OCI-LY1 (cell line): ENCODE results near the gene FARS2.

Experiments used
- H2AFZ ChIP-seq: fragments of 200-600 bp; sonication (generic), shearing (Covaris generic); 2 replicates; pipeline ENCODE4 v1.6.0; 2014; ENCODE audit warnings: antibody characterized with exemption, mild to moderate bottlenecking, low read length
- H3F3A ChIP-seq: fragments of 200-600 bp; sonication (generic), shearing (Covaris generic); 2 replicates; pipeline ENCODE4 v1.6.0; 2014; ENCODE audit warnings: mild to moderate bottlenecking, antibody characterized with exemption, low read length, moderate library complexity; ENCODE audit not compliant: insufficient read depth
- H3K27ac ChIP-seq: fragments of 200-600 bp; sonication (generic); 2 replicates; pipeline ENCODE4 v1.5.1; 2014; ENCODE audit warnings: low read length, mixed run types, mild to moderate bottlenecking, low read depth; ENCODE audit not compliant: poor library complexity, severe bottlenecking
- H3K27me3 ChIP-seq: fragments of 200-600 bp; sonication (generic); 2 replicates; pipeline ENCODE4 v1.6.0; 2014; ENCODE audit warnings: antibody characterized with exemption, mild to moderate bottlenecking, low read length, moderate library complexity; ENCODE audit not compliant: insufficient read depth
- H3K36me3 ChIP-seq: fragments of 200-600 bp; sonication (generic); 2 replicates; pipeline ENCODE4 v1.6.1; 2014; ENCODE audit warnings: mild to moderate bottlenecking, antibody characterized with exemption, low read length, moderate library complexity, mixed read lengths; ENCODE audit not compliant: insufficient read depth
- H3K4me1 ChIP-seq: fragments of 200-600 bp; sonication (generic); 2 replicates; pipeline ENCODE4 v1.5.1; 2014; ENCODE audit warnings: mild to moderate bottlenecking, low read length, moderate library complexity; ENCODE audit not compliant: insufficient read depth, severe bottlenecking
- H3K4me2 ChIP-seq: fragments of 200-600 bp; sonication (generic), shearing (Covaris generic); 2 replicates; pipeline ENCODE4 v1.6.1; 2014; ENCODE audit warnings: low read length
- H3K4me3 ChIP-seq: fragments of 200-600 bp; sonication (generic); 2 replicates; pipeline ENCODE4 v1.5.1; 2014; ENCODE audit warnings: low read length, low read depth, mild to moderate bottlenecking, mixed read lengths; ENCODE audit not compliant: poor library complexity, severe bottlenecking
- H3K79me2 ChIP-seq: fragments of 200-600 bp; shearing (Covaris generic); 2 replicates; pipeline ENCODE4 v1.6.1; 2016; ENCODE audit warnings: mixed run types, low read length, mixed read lengths; ENCODE audit not compliant: insufficient read depth
- H3K9ac ChIP-seq: fragments of 200-600 bp; sonication (generic), shearing (Covaris generic); 2 replicates; pipeline ENCODE4 v1.6.1; 2014; ENCODE audit warnings: mild to moderate bottlenecking, low read length, mixed read lengths
- H3K9me2 ChIP-seq: fragments of 200-600 bp; sonication (generic), shearing (Covaris generic); 2 replicates; pipeline ENCODE4 v1.6.1; 2014; ENCODE audit warnings: low read depth, mild to moderate bottlenecking, low read length, mixed read lengths
- H3K9me3 ChIP-seq: fragments of 200-600 bp; shearing (Covaris generic); 2 replicates; pipeline ENCODE4 v1.6.1; 2014; ENCODE audit warnings: low read length, mixed read lengths
- H4K20me1 ChIP-seq: fragments of 200-600 bp; sonication (generic), shearing (Covaris generic); 2 replicates; pipeline ENCODE4 v1.6.0; 2016; ENCODE audit warnings: mild to moderate bottlenecking, low read length; ENCODE audit not compliant: insufficient read depth
- CTCF ChIP-seq: fragments of 200-600 bp; sonication (generic), shearing (Covaris generic); IDR thresholded peaks from 2 replicates; pipeline ENCODE4 v1.5.1; 2017; ENCODE audit warnings: mild to moderate bottlenecking, antibody characterized with exemption, low read length, moderate library complexity, mixed read lengths
- EZH2 ChIP-seq: fragments of 200-600 bp; sonication (generic), shearing (Covaris generic); IDR thresholded peaks from 2 replicates; pipeline ENCODE4 v1.8.0; 2017; ENCODE audit warnings: borderline replicate concordance, mixed run types, mild to moderate bottlenecking, antibody characterized with exemption, low read length, moderate library complexity, mixed read lengths

FARS2 gene

GRCh38 chr6:5626727-5627426, 365.6 kb downstream of the FARS2 start:
- Histone ChIP-seq H3K9me2 (no peaks in the 10 kb centered on the region), H3K79me2 (no peaks in the 10 kb centered on the region), H3F3A (no peaks in the 10 kb centered on the region), H3K4me3 (peak overlapping the region; percentile 2), H3K4me2 (peak overlapping the region; percentile 53), H3K9me3 (no peaks in the 10 kb centered on the region), H4K20me1 (no peaks in the 10 kb centered on the region), H3K27me3 (no peaks in the 10 kb centered on the region), H3K9ac (peak overlapping the region; percentile 27; the same call in 1 of the 2 replicates), H3K27ac (peak overlapping the region; percentile 65), H3K36me3 (no peaks in the 10 kb centered on the region), H2AFZ (no peak overlapping the region), H3K4me1 (peaks cover 61% of the 10 kb centered on the region)
- TF ChIP-seq EZH2 (no peak), CTCF (no peak)

GRCh38 chr6:5630636-5631035, 369.3 kb downstream of the FARS2 start:
- no peaks in the 10 kb centered on the region for H3K36me3 ChIP-seq
- H2AFZ ChIP-seq: no peak overlapping the region
- H4K20me1 ChIP-seq: no peaks in the 10 kb centered on the region
- no peaks in the 10 kb centered on the region for H3K9me2 ChIP-seq
- no peaks in the 10 kb centered on the region for H3K27me3 ChIP-seq
- H3K79me2 ChIP-seq: no peaks in the 10 kb centered on the region
- H3K27ac ChIP-seq: no peak overlapping the region
- H3F3A ChIP-seq: no peaks in the 10 kb centered on the region
- no peaks in the 10 kb centered on the region for H3K9me3 ChIP-seq
- H3K4me3 ChIP-seq: no peak overlapping the region
- H3K4me2 ChIP-seq: peak overlapping the region; percentile 40; the same call in 1 of the 2 replicates
- H3K9ac ChIP-seq: peak overlapping the region; percentile 6; the same call in 1 of the 2 replicates
- TF ChIP-seq EZH2: no peak
- no peak for TF ChIP-seq CTCF
- H3K4me1 ChIP-seq: peaks cover 73% of the 10 kb centered on the region

- Histone ChIP-seq H3K4me1 (peaks cover 57% of the 10 kb centered on the region), H3F3A (no peaks in the 10 kb centered on the region), H3K36me3 (no peaks in the 10 kb centered on the region), H4K20me1 (no peaks in the 10 kb centered on the region), H3K4me2 (no peak overlapping the region), H3K9me2 (no peaks in the 10 kb centered on the region), H3K79me2 (no peaks in the 10 kb centered on the region), H3K27ac (no peak overlapping the region), H3K9ac (no peak overlapping the region), H3K9me3 (no peaks in the 10 kb centered on the region), H2AFZ (no peak overlapping the region), H3K27me3 (no peaks in the 10 kb centered on the region), H3K4me3 (no peak overlapping the region)
- TF ChIP-seq EZH2 (no peak), CTCF (no peak)
Measured at GRCh38 chr6:5632348-5632935, 371.1 kb downstream of the FARS2 start.
